ENCODE measurements around the gene ARID5A. TPM values are rescaled to one million over a fixed set of nuclear protein-coding genes. Genes with fewer than 3 reads are reported as not detected.

Gene ARID5A
- total RNA-seq, 1 experiment from 2014 or later, result 11.9 TPM

GRCh38 chr2:96601382-96602292, 65.1 kb downstream of the ARID5A start:
- no peak for DNase-seq (ENCODE audit: low read depth)

Other genes with a start within 250 kb of the ARID5A start
- 35.3 and 44.3 TPM in 2 replicates for gene SNRNP200, start 231.2 kb upstream of the ARID5A start, total RNA-seq (2014; rRNA removed)
- gene ITPRIPL1, start 211.4 kb upstream of the ARID5A start, total RNA-seq (2014; rRNA removed), result 0.34 and 0.83 TPM in 2 replicates
- 38.7 and 42.4 TPM in 2 replicates for gene NCAPH, start 201.0 kb upstream of the ARID5A start, total RNA-seq (2014; rRNA removed)
- gene NEURL3, start 31.4 kb upstream of the ARID5A start, total RNA-seq (2014; rRNA removed), result not detected in 2 replicates
- gene KANSL3, start 101.6 kb downstream of the ARID5A start, total RNA-seq (2014; rRNA removed), result 23.8 and 27.8 TPM in 2 replicates
- gene FER1L5, start 106.0 kb downstream of the ARID5A start, total RNA-seq (2014; rRNA removed), result not detected in 2 replicates
- gene LMAN2L, start 203.3 kb downstream of the ARID5A start, total RNA-seq (2014; rRNA removed), result 20.8 and 21.5 TPM in 2 replicates
- 2.8 and 2.9 TPM in 2 replicates for gene CNNM4, start 224.2 kb downstream of the ARID5A start, total RNA-seq (2014; rRNA removed)